ENCODE results near the gene SF1. TPM values are rescaled to one million over a fixed set of nuclear protein-coding genes. Genes with fewer than 3 reads are reported as not detected.

SF1 gene
- total RNA-seq, 1 donor from 2014 or later, result 161 TPM

DNA sequence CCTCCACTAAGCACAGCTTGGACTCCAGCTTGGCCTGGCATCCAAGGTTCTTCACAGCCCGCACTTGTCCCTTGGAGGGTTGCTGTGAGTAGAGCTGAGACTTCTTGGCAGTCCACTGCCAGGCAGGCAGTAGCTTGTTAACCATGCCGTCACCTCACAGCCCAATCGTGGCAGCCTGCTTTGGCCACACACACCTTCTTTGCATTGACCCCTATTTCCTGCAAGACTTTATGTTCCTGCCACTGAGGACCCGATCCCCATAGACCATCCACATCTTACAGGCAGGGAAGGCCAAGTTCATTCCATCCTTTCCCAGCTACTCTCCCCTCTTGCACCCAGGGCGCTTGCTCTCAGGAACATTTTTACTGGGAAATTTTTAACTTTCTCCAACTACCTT, 16.1 kb downstream of the SF1 start:
- no peak for DNase-seq (ENCODE audit: low read depth)

DNA sequence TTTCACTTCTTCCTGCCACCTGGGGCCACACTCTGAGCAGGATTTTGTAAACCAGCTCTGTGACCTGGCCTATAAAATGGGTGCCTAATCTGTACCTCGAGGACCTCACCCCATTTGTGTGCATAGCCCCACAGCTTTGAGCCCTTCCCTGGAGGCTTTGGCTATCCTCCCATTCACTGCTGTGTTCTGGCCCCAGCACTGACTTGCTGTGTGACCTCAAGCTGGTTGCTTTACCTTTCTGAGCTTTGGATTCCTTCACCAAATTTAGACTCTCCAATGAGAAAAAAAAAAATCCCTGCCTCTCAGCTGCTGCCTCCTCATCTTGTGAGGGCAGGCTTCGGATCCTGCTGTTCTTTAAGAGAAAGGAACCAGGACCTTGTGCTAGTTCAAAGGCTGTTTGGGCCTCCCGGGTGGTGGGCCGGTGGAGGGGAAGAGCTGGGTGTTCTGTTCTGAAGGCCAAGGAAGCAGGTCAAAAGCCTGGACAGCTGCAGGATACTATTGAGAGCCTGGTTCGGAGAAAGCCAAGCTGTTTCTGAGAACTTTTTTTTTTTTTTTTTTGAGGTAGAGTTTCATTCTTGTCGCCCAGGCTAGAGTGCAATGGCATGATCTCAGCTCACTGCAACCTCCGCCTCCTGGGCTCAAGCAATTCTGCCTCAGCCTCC, 17.5 kb downstream of the SF1 start:
- DNase-seq (ENCODE audit: low read depth), result no peak

DNA sequence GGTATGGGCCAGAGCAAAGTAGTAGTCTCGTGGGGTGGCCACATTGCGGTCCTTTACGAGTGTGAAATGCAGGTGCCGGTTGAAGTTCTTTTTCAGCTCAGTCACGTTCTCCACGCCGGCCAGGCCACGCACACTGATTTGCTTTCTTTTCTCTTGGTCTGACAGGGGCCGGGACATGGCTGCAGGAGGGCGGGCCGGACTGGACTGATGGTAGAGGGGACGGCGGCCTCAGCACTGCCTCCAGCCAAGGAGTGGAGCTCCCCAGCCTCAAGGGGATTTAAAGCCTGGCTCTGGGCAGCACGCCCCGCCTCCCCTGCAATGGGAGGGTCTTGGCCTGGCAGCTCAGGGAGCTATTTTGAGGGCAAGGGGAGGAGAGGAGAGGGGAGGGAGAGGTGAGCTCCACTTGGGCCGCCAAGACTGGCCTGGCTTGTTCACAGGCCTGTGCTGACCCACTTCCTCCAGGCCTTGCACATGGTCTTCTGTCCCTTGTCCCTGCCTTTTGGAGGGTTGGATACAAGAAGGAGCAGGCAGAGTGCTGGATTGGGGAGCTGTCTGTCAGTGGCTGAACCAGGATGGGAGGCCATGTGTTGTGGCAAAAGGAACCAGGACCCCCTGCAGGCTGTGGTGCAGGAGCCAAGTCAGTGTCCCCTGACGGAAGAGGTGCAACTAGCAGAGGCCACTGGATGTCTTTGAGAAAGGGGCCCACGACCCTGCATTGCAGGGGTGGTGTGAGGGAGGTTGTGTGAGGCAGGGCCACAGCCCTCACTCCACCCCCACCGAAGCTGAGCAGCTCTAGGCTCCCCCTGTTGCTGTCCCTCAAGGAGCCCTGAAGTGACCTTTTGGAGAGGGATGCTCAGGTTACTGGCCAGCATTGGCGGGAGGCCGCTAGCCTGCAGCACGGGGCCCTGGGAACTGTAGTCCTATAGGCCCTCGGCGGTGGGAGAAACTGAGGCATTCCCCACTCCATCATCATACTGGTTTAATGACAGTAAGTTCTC, 18.3 kb downstream of the SF1 start, which contains the start of gene PYGM:
Gene PYGM, minus strand, starts transcription at position 253 of the 998 bp plus-strand sequence. Its CDS starts 76 bp downstream, at position 177.
- DNase-seq (ENCODE audit: low read depth), result no peak

DNA sequence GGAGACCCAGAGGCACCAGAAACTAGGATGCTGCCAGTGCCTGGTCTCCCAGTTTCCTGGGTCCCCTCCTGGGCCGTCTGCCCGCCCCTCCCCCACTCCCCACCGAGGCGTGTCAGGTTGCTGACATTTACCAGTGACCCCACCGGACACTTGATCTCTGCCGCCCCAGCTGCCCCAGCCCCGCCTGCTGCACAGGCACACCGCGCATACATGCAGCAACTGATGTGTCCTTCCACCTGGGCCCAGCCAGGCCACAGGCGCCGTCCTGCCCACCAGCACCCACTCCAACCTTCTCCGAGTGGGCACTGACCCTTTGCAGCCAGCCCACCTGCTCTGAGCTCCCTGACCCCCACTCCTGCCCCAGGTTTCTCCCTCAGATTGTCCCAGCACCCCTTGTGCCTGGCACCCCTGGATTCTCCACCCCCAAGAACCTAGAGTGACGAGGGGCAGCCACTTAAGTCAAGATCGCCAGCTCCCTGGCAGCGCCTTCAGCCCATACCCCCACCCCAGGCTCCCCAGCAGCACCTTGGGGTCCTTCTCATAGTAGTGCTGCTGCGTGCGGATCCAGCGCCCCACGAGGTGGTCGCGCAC, 19.1 kb downstream of the SF1 start:
- DNase-seq (ENCODE audit: low read depth), result no peak

DNA sequence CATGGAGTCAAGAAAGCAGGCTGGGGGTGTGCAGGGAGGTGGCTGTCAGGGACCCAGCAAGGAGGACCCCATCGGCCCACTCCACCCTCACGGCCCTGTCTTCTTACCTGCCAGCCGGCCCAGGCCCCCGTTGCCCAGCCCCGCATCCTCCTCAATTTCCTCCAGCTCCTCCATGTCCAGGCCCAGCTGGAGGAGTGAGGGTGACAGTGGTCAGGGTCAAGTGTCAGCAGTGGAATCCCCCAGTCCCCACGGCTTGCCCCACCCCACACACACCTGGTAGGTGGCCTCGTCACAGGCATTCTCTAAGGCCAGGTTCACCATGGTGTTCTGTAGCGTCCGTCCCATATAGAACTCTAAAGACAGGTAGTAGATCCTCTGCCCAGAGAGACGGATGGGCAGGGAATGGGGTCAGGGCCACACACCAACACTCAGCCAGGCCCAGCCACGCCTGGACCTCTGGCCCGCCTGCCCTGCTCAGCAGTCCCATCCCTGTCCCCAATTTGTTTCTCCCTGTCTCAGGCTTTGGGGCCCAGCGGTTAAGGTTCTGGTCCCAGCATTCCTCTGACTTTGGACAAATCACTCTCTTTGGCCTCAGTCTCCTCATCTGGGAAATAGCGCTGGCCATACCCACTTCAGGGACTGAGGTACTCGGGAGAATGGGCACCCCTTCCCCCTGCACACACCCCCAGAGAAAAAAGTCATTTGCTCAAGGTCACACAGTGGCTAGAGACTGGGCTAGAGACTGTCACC, 19.8 kb downstream of the SF1 start:
- DNase-seq (ENCODE audit: low read depth), result no peak

DNA sequence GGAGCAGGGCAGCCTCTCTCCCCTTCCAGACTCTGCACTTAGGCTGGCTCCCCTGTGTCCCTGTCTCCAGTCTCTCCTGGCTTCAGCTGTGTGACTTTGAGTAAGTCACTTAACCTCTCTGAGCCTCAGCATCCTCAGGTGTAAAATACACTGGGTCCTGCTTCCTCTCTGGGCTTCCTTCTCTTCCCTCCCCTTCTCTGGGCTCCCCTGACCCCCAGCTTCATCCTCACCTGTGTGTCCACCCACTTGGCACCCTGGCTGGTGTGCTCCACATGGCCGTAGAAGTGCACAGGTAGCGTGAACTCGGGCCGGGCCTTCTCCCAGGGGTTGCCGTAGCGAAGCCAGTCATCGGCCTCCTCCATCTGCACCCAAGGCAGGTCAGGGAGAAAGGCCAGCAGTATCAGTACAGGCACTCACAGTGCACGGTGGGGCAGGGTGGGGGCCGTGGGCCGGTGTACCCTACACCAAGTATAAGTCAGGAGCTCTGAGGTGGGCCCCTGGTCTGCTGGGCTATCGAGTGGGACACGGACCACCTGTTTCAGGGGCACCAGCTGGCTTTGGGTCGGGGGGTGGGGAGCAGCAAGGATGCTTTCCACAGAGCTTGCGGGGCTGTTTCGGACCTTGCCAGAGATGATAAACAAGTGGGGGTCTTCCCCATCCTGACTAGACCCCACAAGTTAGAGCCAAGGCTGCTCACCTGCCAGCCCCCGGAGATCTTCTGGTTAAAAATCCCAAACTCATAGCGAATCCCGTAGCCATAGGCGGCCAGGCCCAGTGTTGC, 20.6 kb downstream of the SF1 start:
- DNase-seq (ENCODE audit: low read depth), result no peak

DNA sequence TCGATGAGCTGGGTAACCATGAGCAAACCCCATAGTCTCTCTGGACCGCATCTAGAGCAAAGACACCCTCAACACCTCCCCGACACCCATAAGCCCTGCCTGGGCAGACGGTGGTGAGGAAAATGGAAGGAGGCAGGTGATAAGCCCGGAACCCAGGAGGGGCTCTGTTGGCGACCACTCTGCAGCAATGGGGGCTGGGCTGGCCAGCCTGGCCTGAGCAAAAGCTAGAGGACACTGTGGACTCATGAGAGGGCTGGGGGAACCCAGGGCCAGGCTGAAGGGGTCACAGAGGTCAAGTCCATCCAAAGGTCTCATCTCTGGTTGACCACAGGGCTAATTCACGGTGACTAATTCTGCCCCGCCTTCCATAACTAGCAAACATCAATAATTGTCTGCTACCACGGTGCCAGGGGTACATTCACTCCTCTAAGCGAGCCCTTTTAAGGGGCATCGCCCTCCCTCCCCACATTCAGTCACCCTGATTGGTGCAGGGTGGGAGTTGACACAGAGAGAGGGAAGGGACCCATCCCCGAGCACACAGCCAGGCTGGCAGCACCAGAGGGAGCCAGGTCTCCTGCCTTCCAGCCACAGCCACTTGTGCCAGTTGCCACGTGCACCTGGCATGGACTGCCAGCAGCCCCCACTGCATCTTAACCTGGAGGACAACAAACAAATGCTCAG, 22.5 kb downstream of the SF1 start:
- DNase-seq (ENCODE audit: low read depth), result no peak

DNA sequence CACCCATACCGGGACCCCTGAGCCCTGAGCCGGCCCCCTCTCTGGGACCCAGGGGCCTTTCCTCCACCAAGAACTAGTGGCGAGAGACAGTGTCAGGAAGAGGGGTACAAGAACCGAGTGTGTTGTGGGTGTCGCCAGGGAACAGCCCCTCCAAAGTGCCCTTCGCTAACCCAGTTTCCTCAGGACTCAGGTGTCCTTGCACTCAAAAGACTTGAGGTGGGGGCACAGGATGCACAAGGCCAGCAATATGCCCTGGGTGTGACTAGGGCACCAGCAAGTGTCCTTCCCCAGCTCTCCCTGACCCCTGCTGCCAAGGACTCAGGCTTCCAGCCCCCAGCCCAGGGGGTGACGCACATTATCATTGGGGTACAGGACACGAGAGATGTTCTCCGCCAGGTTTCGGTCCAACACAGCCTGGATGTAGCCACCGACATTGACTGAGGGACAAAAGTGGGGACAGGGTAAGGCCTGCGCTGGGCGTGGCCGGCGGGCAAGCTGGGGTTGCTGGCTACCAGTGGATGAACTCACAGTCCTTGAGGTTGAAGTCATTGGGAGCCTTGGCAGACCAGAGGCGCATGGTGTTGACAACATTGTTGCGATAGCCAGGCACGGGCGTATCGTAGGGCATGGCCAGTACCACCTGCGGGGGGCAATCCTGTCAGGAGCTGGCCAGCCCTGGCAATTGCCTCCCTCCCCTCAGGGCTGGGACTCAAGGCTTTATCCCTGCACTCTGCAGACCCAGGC, 23.3 kb downstream of the SF1 start:
- DNase-seq (ENCODE audit: low read depth), result no peak

DNA sequence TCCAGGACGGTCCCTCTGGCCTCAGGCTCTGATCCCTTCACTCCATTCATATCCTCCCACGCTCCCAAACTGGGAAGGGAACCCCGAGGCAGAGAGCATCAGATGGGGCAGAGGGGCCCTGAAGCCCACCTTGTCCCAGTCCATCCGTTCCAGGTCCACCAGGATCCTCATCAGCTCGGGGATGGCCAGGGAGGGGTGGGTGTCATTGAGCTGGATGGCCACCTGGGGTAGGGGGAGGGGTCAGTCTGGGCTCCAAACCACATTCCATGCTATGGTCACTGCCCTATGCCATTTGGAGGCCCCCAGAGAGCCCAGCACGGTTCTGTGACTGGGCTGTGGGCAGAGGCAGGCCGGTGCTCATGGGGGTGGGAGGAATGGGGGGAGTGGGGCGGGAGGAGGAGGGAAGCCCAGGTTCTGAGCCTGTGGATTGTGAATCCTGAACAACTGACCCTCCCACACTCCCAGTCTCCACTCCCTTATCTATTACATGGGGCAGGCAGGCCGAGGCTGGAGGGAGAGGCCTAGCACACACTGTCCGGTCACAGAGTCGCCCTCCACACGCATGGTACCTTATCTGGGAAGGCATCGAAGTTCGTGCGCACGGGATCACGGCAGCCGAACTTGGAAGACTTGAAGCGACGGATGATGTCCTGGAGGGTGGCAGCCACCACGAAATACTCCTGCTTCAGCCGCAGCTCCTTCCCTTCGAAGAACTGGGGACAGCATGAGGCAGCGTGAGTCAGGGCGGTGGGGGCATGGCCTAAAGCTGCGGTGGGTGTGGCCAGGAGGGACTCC, 24.0 kb downstream of the SF1 start:
- DNase-seq (ENCODE audit: low read depth), result no peak

DNA sequence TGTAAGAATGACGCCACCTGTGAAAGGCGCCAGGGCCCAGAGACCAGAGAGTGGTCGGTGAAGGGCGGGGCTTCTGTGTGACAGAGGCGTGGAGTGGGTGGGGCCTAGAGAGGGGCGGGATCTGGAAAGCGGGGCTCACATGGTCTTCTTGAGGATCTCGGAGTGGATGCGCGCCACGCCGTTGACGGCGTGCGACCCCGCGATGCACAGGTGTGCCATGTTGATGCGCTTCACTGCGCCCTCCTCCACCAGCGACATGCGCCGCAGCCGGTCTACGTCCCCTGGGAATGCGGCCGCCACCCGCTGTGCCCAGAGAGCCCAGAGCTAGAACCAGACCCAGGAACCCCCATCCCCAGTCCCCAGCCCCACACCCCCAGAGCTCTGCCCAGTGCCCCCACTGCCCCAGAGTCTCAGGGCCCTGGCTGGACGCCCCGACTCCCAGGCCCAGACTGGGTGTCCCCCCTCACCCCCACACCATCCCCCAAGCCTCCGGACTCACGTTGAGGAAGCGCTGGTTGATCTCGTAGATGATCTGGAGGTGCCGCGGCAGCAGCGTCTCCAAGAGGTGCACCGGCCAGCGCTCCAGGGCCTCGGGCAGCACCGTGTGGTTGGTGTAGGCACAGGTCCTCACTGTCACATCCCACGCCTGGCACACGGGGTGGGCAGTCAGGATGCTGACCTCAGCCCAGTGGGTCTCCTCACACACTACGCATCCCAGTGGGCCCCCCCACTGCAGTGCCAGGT, 24.8 kb downstream of the SF1 start:
- no peak for DNase-seq (ENCODE audit: low read depth)

DNA sequence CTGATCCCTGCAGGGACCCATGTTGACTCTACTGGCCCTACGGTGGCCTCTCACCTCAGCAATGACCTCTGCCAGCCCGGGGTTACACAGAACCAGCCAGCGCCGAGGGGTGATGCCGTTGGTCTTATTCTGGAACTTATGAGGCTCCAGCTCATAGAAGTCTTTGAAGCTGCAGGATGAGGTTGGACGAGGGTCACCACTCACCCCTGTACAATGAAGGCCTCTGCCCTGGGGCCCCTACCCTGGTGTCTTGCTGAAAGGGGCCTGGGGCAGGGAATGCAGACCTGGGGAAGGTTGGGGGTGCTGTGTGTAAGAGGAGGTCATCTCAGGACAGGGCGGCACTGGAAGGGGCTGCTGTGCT, 25.3 kb downstream of the SF1 start:
- DNase-seq (ENCODE audit: low read depth), result no peak

DNA sequence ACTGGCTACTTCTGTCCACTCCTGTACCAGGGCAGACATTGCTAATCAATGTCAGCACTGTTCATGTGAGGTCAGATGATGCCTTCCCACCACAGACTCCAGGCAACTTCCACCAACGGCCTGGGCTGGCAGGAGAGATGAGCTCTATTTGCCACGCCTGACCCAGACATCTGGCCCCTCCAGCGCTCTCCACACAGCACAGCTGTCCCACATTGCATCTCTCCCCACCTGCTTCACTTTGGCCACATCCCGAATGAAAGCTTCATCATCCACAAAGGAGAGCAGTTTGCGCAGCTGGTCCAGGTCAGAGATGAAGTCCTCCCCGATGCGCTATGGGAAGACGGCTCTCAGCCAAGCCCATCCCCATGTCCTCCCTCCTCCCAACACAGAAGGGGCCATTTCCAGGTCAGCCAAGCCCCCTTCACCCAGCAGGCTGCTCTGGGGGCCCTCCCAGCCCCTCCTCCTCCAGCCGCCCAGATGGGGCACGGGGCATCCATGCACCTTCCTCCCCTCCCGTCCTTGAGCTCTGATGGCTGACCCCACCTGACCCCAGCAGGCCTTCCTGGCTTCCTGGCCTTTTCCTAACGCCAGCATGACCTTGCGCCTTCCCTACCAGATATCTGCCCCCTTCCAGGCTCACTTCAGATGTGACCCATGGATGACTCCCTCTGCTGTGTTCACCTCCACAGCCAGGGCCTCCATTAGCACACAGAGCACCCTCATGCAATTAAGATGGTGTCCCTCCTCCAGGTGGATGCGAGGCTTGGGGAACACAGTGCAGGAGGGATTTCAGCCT, 26.0 kb downstream of the SF1 start:
- DNase-seq (ENCODE audit: low read depth), result no peak

DNA sequence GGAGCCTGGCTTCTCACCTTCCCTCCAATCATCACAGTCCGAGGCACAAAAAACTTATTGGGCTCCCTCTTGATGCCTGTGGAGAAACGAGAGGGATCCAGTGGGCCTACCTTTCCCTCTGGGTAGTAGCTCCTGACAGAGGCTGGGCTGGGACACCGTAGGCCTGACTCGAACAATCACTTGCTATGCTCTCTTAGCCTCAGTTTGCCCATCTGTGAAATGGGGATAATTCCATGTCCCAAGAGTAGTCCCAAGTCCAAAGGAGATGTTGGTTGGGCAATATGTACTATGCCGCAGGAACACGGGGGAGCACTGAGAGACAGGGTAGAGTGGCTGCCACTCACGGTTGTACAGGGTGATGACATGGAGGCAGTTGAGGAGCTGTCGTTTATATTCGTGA, 26.8 kb downstream of the SF1 start:
- no peak for DNase-seq (ENCODE audit: low read depth)

DNA sequence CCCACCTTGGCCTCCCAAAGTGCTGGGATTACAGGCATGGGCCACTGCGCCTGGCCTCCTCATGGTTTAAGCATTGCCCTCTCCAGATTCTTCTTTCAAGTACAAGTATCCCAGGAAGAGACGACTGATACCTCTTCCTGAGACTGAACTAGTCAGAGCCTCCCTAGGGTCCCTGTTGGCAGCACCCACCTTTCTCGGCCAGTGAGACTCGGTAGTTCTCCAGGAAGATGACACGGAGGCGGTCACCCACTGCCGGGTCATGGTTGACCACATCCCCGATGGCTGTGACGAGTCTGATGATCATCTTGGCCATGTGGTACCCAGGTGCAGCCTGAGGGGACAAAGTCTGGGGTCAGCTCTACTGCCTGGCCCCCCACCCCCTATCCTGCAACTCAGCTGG, 27.2 kb downstream of the SF1 start:
- no peak for DNase-seq (ENCODE audit: low read depth)

DNA sequence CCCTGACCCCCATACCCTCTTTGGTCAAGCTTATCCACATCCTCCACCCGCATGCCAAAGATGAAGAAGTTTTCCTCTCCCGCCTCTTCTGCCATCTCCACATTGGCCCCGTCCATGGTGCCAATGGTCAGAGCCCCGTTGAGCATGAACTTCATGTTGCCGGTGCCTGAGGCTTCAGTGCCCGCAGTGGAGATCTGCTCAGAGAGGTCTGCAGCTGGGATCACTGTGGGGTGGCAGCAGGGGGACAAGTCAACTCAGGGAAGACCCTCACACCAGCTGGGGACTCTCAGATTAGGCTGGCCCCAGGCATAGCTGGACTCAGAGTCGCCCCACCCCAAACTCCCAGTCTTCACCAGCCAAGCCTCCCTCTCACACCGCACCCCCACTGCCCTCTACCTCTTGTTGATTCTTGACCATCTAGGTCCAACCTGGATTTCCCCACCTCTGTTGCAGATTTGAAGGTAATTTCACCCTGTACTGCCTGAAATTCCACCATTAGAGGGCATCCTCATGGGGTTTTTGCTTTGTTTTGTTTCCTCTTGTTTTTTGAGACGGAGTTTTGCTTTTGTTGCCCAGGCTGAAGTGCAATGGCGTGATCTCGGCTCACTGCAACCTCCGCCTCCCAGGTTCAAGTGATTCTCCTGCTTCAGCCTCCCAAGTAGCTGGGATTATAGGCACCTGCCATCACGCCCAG, 27.8 kb downstream of the SF1 start:
- DNase-seq (ENCODE audit: low read depth), result no peak

DNA sequence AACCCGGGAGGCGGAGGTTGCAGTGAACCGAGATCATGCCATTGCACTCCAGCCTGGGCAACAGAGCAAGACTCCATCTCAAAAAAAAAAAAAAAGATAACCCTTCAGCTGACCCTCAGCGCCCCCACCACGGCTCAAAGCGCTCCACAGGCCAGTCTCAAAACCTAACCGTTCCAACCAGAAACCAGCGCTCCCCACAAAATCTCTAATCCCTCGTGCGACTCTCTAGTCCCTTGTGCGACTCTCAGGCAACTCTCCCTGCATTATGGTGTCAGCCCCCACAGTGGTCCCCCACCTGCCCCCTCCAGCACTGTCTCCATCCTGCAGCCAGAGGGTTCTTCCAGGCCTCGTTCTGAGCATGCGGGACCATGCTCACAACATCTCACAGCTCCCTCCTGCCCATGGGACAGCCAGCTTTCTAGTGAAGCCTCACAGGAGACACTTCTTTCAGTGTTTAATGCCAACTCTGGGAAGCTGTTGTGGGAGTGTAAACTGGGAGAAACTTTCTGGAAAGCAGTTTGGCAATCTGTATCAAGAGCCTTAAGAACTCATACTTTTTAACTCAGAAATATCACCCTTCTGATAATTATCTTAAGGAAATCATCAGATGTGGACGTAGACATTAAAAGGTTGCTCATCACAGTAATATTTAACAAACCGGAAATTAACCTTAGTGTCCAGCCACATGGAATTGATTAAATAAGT, 30.2 kb downstream of the SF1 start:
- no peak for DNase-seq (ENCODE audit: low read depth)
